ENCODE results near the gene THAP8. TPM values are rescaled to one million over a fixed set of nuclear protein-coding genes. Genes with fewer than 3 reads are reported as not detected.

Gene THAP8
- total and polyA plus RNA-seq, 2 of the 13 experiments (the other 11 are each of a cell fraction or from before 2014, with no cell fraction given), result 1.7 to 3.7 TPM

- TF ChIP-seq HNF1B (CRISPR knock-in tag; IDR thresholded peaks at IDR 0.05), result no peak; the same call in 1 of the 2 replicates
- TF ChIP-seq ELF3 (CRISPR knock-in tag; IDR thresholded peaks at IDR 0.05), result peak; percentile 58; the same call in 1 of the 2 replicates
- no peak for TF ChIP-seq RNF2 (conservative IDR thresholded peaks at IDR 0.05; ENCODE audit: low read depth)
- TF ChIP-seq PHF20 (CRISPR knock-in tag; IDR thresholded peaks at IDR 0.05), result no peak
- TF ChIP-seq PATZ1 (CRISPR knock-in tag; IDR thresholded peaks at IDR 0.05), result peak; percentile 41; the same call in 1 of the 2 replicates
- TF ChIP-seq, protein P1, sequence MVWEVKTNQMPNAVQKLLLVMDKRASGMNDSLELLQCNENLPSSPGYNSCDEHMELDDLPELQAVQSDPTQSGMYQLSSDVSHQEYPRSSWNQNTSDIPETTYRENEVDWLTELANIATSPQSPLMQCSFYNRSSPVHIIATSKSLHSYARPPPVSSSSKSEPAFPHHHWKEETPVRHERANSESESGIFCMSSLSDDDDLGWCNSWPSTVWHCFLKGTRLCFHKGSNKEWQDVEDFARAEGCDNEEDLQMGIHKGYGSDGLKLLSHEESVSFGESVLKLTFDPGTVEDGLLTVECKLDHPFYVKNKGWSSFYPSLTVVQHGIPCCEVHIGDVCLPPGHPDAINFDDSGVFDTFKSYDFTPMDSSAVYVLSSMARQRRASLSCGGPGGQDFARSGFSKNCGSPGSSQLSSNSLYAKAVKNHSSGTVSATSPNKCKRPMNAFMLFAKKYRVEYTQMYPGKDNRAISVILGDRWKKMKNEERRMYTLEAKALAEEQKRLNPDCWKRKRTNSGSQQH (CRISPR knock-in tag; IDR thresholded peaks at IDR 0.05; ENCODE audit: low read depth), result 0 out of 2 replicates have a peak, but pooled peaks have one; percentile 63
- no peak for TF ChIP-seq ZNF607 (CRISPR knock-in tag; IDR thresholded peaks at IDR 0.05; ENCODE audit: borderline replicate concordance)
- no peak for TF ChIP-seq FOXK2 (IDR thresholded peaks at IDR 0.05)
- peak; percentile 75 for TF ChIP-seq ZNF792 (CRISPR knock-in tag; IDR thresholded peaks at IDR 0.05)
- no peak; the same call in 1 of the 2 replicates for TF ChIP-seq RARA (CRISPR knock-in tag; IDR thresholded peaks at IDR 0.05)
- no peak for TF ChIP-seq TEF (CRISPR knock-in tag; IDR thresholded peaks at IDR 0.05)
- TF ChIP-seq, protein P2, sequence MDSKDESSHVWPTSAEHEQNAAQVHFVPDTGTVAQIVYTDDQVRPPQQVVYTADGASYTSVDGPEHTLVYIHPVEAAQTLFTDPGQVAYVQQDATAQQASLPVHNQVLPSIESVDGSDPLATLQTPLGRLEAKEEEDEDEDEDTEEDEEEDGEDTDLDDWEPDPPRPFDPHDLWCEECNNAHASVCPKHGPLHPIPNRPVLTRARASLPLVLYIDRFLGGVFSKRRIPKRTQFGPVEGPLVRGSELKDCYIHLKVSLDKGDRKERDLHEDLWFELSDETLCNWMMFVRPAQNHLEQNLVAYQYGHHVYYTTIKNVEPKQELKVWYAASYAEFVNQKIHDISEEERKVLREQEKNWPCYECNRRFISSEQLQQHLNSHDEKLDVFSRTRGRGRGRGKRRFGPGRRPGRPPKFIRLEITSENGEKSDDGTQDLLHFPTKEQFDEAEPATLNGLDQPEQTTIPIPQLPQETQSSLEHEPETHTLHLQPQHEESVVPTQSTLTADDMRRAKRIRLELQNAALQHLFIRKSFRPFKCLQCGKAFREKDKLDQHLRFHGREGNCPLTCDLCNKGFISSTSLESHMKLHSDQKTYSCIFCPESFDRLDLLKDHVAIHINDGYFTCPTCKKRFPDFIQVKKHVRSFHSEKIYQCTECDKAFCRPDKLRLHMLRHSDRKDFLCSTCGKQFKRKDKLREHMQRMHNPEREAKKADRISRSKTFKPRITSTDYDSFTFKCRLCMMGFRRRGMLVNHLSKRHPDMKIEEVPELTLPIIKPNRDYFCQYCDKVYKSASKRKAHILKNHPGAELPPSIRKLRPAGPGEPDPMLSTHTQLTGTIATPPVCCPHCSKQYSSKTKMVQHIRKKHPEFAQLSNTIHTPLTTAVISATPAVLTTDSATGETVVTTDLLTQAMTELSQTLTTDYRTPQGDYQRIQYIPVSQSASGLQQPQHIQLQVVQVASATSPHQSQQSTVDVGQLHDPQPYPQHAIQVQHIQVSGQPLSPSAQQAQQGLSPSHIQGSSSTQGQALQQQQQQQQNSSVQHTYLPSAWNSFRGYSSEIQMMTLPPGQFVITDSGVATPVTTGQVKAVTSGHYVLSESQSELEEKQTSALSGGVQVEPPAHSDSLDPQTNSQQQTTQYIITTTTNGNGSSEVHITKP (CRISPR knock-in tag; IDR thresholded peaks at IDR 0.05; ENCODE audit: low read depth), result peak; percentile 38; the same call in 1 of the 2 replicates
- TF ChIP-seq ZC3H4 (CRISPR knock-in tag; IDR thresholded peaks at IDR 0.05; ENCODE audit: borderline replicate concordance), result no peak
- TF ChIP-seq ZNF30 (CRISPR knock-in tag; IDR thresholded peaks at IDR 0.05), result no peak
- no peak for TF ChIP-seq RELA (CRISPR knock-in tag; IDR thresholded peaks at IDR 0.05)
- TF ChIP-seq EEA1 (CRISPR knock-in tag; IDR thresholded peaks at IDR 0.05; ENCODE audit: borderline replicate concordance), result no peak
- TF ChIP-seq, protein P3, sequence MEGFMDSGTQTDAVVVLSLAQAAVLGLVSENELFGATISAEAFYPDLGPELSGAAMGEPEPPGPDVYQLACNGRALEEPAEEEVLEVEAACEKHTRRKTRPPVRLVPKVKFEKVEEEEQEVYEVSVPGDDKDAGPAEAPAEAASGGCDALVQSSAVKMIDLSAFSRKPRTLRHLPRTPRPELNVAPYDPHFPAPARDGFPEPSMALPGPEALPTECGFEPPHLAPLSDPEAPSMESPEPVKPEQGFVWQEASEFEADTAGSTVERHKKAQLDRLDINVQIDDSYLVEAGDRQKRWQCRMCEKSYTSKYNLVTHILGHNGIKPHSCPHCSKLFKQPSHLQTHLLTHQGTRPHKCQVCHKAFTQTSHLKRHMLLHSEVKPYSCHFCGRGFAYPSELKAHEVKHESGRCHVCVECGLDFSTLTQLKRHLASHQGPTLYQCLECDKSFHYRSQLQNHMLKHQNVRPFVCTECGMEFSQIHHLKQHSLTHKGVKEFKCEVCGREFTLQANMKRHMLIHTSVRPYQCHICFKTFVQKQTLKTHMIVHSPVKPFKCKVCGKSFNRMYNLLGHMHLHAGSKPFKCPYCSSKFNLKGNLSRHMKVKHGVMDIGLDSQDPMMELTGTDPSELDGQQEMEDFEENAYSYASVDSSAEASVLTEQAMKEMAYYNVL (CRISPR knock-in tag; IDR thresholded peaks at IDR 0.05; ENCODE audit: borderline replicate concordance), result no peak
Observed at GRCh38 chr19:36058481-36059179, 4.5 kb upstream of the THAP8 start (continued).
